NOMO-1 (cell line): ENCODE measurements around the gene ADSS1.
A peak's percentile ranks its signal among the peaks of the same experiment; 100 is the strongest.

ENCODE experiments used
- DNase-seq, 2 experiments: peaks; one replicate each; lab custom pipeline; 2025; ENCODE audit not compliant: unreplicated experiment in 2 of 2; lab: John Stamatoyannopoulos, UW

Gene ADSS1

DNA sequence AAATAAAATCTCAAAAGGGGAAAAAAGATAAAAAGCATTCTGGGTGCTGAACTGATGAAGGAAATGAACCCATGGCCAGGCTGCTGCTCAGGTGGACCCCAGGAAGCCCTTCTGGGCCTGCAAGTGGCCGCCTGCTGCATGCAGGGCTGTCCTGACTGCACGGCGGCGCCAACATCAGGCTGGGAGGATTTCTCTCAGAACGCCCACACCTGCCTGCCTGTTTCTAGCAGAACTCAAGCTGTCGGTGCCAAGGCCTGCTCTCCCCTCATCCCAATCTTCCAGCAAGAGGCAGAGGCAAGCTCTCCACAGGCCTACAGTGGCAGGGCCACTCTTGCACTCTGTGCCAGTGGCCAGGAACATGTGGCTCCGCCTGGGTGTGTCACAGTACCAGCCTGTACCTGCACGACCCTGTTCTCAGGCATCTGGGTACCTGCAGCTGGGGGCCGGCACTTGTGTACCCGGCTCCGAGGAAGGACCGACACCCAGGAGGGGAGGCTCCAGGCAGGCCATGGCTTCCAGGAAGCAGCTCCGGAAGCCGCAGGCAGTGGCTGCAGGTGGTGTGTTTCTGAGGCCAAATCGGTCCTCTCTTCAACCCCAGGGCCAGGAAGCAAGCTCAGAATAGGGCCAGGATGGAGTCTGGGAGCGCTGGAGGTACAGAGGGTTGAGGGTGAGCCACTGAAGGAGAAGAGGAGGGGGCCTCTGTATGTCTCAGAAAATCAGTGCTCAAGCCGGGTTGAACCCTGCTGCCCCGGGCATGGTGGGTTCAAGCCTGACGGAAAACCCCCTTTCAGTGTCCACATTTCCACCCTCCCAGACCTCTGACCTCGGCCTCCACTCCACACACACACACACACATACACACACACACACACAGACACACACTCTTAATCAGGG lies 37.2 kb upstream of the ADSS1 start:
- no peak for DNase-seq

DNA sequence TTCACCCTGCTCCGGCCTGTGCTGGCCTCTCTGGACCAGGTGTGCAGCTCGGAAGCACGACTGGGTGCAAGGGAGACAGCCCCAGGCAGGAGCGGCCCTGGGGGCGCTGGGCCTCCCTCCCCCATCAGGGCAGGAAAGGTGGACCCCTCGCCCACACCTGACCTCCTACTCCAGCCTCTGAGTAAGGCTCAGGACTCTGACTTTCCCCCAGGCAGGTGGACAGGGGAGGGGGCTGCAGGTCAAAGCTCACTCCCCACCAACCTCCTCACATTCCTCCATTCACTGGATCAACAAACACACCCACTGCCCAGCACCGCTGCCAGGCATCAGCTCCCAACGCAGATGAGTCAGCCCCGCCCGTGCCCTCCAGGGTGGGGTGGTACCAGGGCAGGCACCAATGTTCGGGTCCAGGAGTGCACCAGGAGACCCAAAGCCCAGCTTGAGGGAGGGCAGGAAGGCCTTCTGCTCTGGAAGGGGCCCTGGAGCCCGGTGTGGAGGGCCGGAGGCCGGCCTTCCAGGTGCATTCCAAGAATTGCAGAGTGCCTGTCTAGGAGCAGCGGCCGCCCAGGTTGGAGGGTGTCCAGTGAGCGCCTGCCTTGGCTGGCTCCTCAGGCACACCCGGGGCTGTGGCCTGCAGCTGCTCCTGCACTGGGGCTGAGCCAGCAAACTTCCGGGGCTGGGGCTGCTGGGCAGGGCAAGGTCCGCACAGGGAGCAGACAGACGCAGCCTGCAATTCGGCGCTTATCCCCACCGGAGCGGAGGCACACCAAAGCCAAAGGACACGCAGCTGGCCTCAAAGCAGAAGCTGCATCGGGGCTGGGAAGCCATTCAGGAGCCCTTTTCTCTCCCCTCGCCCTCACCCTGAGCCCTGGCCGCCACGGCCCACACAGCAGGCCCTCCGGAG lies 36.2 kb upstream of the ADSS1 start:
- no peak for DNase-seq

DNA sequence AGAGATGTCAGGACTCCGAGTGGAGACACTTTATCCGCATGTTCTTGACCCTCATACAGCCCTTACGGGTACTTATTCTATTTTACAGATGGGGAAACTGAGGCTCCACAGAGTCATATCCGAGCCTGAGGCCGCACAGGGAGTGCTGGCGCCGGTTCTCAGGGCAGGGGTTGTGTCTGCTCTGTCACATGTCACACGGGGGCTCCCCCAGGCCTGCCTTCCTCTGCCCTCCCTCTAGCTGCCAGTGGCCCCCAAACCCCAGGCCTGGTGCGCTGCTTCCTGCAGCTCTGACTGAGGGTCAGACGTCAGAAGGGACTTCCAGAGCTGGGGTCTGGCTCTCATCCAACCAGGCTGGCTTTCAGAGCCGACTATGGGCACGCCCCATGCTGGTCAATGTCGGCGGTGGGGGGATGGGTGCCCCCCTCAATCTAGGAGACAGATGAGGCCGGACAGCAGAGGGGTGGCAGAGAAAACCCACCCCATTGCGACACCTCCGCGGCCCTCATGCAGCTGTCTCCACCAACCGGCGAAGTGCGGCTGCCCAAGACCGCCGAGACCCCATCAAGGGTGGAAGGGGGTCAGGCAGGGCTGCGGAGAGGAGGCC lies 35.4 kb upstream of the ADSS1 start:
- no peak for DNase-seq

DNA sequence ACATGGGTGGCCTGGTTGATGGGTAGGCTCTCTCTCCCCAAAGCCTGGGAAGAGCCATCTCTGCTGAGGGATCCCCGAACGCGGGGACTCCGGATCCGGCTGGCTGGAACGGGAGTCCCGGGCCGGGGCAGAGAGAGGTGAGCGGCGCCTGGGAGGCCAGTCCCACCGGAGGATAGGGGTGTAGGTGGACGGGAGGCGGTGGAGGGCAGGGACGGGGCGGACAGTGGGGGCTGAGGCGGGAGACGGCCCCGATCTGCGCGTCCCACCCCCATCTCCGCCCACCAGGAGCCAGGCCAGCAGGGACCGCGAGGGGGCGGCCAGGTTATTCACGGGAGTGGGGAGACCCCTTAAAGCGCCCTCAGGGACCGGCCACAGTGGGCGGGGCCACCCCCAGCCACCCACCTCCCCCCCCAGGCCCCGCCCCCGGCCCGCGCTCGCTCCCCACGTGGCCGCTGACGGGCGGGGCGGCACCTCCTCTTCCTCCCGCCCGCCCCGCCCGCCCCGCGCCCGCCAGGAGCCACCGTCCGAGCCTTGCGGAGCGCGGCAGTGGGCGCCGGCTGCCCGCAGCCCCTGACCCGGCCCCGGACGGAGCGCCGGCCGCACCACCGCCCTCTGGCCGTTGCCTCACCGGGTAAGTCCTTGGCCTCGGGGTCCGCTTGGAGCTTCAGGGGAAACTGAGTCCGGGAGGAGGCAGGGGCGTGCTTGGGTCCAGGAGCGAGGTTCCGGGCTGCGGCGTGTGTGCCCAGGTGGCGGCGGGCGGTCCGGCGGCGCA lies 34.7 kb upstream of the ADSS1 start, which contains the start of gene INF2:
Gene INF2, plus strand, starts transcription at position 510 of the 772 bp plus-strand sequence. CDS start 11,748 bp downstream, outside the sequence.
- DNase-seq: peak; percentile 14 to 55

DNA sequence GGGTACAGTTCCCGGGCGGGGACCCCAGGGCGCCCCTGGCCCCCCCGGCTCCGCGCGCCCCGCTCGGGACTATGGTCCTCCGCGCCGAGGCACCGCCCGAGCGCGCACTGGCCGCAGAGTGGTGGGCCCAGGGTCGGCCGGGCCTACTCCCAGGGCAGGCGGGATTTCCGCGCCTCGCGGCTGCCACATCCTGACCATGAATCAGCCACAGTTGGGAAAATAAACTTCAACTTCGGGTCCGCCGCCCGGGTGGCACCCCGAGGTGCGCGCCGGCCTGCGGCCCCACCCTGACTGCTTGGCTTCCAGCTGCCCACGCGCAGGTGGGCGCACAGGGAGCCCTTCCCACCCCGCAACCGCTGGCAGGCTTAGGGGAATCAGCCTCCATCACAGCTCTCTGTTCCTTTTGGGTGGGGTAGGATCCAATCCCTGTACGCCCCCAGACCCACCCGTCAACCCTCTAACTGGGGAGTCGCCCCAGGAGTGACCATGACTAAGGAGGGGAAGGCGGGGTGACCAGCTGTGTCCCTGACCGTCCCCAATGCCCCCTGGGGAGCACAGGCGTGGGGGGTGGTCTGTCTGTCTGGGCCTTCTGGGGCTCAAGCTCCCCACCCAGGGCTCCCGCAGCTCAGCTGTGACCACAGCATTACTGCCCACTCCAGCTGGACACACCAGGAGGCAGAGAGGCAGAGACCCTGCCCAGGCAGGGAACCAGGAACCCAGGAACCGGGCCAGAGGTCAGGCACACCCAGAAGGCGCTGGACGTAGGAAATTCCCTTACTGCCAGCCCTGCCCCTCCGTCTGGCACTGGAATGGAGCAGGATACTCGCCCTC lies 33.9 kb upstream of the ADSS1 start:
- DNase-seq: no peak

DNA sequence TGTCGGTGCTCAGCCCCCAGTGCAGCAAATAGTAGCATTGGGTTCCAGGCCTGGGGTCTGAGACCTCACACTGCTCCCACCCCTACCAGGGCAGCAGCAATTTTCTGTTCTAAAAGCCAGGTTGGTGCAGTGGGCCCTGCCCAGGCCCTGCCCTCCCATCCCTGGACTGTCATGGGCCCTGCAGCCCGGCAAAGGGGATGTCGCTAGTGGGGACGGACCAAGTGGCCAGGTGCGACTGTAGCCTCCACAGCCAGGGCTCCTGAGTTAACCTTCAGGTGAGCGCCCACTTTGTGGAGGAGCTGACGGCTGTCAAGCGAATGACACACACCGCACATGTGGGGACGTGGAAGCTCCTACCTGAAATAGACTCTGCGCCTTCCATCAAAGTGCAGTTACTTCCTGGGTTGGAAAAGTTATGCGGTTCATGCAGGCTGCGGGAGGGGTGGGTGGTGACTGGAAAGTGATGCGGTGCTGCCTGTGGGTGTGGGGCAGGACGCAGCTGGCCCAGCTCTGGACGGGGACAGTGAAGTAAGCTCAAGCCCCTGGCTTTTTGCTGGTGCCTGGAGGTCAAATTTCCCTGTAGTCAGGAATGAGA lies 33.1 kb upstream of the ADSS1 start:
- no peak for DNase-seq

DNA sequence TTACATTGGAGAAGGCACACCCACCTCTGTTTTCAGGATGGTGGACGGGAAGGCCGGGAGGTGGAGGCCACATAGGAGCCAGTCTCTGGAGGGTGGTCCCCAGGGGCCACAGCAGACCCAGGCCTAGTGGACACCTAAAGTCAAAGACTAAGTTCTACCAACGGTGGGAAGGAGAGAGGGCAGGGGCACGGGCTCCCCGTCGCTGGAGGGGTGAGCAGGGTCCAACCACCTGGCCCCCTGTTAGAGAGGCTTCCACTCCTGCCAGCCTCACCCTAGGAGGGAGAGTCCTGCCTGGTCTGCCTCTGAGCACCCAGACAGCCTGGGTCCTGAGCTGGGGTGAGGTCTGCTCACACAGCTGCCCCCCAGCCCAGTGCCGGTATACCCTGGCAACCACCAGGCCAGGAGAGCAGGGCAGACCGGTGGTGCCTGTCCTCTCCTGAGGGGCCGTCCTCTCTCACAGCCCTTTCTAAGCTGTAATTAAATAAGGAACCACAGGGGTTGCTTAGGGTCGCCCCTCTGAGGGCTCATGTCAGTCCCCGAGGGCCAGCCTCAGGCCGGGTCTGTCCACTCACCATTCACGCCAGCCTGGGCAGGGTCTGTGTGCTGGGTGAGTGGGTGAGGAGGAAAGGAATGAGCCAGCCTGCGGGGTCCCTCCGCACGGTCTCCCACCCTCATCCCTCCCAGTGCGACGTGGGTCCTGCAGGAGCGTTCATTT lies 32.3 kb upstream of the ADSS1 start:
- no peak for DNase-seq

DNA sequence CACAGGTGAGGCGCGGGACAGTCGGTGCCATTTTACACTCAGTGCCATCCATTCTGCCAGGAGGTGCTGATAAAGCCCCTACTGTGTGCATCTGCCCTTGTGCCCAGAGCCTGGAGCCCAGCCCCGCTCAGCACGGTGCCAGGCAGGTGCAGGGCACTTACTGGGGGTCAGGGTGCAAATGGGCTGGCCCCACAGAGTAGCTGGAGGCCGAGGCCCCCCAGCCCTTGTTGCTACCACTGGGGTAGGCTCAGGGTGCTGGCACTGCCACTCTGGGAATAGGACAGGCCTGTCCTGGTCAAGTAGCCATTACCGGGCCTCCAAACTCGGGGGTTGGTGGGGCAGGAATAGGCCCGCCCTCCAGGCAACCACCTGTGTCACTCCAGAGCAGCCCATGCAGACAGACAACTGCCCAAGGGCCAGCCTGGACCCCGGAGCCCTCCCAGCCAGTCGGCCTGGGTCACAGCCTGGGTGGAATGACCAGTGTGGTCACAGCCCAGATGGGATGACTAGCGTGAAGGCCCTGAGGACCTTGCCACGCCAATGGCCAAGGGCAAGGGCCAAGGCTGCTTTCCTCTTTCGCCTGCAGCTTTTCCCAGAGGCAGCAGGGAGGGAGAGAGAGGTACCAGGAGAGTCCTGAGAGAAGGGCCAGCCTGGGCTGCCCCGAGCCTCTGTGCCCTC lies 31.6 kb upstream of the ADSS1 start:
- no peak for DNase-seq

DNA sequence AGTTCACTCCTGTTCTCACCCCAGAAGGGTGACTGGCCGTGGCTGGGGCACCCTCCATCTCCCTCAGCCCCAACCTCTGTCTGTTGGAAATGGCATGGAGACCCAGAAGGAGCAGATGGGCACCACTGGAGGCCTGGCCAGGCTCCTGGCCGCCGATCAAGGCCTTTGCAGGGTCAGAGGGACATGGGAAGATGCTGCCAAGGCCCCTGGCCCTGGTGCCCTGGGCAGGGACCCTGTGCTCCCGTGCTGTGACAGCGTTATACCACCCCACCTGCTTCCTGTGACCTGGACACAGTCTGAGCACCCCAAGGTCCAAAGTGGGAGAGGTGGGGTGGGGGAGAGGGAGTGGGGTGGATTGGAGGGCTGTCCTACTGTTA lies 31.1 kb upstream of the ADSS1 start:
- DNase-seq: no peak

DNA sequence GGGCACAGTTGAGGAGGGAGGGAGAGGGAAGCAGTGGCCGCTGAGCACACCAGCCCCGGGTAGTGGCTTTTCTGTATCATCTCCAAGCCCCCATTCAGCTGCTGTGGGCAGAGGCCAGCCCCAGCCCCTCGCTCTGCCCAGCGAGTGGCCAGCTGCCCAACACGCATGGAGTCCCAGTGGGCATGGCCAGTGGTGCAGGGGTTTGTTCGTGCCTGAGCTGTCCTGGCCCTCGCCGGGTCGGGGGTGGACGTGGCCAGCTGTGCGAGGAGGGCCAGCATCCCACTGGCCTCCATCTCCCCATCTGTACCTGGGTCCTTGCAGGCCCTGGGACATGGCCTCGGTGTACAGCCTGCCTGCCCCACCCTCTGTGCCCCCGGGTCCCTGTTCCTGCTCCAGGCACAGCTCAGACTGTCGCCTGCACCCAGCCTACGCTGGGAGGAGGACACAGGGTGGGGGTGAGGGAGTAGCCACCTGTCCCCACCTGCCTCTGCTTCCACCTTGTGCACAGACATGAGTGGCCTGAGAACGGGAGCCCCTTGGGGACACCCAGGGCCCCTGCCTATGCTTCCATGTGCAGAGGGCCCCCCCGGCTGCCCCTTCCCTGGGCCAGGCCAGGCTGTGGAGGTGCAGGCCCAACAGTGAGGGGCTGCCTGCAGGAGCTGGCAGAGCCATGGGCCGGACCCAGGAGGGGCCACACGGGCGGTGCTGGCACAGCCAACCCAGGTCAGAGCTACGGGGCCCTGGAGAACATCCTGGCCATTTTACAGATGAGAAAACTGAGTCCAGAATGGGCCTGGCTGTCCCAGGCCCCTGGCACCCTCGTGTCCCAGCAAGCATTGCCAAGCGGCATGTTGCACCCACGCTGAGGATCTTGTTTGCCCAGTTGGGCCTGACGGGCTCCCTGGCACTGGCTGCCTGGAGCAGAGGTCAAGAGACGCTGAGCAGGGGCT lies 30.3 kb upstream of the ADSS1 start:
- no peak for DNase-seq

DNA sequence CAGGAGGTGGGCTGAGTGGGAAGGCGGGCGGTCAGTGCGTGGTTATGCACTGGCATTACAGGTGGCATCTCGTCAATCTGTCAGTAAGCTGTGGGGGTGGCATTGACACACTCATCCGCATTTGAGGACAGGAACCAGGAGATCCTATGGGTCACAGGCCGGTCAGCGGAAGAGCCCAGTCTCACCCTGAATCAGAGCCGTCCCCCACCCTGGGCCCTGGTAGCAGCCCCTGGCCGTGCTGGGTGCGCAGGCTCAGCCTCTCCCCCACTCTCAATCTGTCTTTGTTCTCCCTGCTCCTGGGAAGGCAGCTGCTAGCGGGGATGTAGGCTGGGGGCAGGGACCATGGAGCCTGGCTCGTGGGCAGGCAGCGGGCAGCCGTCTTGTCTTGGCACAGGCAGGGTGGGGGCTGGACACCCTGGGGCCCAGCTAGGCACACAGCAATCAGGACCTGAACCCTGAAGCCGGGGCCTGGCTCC lies 29.5 kb upstream of the ADSS1 start:
- no peak for DNase-seq

DNA sequence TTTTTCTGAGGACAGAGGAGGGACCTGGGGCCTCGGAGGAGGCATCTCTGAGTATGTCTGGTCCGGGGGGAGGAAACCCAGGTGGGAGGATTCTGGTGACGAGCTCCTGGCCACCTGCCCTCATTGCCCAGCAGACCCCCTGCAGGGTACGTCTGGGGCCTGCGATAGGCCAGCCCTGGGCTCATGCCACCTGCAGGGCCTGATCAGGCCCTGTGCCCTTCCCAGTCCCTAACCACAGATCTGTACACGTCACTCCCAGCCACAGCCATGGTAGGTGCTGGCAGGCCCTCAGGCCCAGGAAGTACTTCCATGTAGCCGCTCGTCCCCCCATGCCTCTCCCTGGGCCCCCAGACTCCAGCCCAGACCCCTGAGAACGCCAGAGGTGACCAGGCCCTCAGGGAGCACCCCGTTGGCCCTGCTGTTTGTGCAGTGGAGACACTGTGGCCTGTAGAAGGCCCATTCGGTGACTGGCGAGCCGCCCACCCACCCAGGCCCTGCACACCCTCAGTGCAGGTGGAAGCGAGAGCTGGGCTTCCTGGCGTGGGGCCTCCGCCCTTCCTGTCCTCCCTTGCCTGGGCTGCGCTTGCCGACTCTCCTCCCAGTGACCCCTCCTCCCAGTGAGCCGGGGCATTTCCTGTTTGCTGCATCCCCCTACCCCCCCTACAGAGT lies 28.9 kb upstream of the ADSS1 start:
- DNase-seq: no peak

DNA sequence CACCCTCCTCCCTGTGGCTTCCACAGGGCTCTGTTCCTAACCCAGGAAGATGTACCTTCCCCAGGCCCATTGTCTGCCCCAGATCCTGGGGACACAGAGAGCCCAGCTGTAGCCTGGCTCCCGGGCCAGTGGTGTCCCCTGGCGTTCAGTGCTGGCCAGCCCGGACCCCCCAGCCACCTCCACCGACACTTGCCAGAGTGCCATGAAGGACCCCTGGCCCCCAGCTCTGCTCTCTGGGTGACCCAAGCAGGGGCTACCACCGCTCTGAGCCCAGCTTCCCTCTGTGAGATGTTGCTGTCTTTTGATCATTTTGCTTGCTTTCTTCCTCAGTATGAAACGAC lies 28.4 kb upstream of the ADSS1 start:
- no peak for DNase-seq

DNA sequence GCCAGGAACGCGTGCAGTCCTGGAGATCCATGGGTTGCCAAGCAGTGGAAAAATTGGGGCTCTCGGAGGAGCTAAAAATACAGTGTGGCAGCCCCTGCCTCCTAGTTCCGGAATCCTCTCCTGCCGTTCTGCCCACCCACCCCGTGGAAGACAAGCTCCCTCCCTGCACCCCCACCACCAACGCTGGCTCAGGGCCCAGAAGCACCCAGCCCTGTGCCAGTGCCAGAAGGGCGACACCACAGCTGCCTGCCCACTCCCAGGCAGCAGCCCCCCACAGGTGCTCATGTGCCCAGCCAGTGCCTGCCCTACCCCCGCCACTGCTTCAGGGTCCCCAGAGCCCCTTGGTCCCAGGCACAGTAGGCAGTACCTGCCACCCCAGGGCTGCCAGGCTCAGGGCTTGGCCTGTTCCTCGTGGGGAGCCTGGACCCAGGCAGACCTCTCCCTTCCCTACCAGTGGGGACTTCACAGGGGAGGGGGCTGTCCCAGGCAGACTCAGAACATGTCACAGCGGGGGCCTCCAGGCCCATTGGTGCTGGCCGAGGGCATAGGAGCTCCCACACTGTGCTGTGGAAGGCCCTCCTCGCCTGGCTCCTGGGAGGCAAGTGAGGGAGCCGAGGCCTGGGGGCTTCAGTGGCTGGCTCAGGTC lies 27.2 kb upstream of the ADSS1 start:
- no peak for DNase-seq

DNA sequence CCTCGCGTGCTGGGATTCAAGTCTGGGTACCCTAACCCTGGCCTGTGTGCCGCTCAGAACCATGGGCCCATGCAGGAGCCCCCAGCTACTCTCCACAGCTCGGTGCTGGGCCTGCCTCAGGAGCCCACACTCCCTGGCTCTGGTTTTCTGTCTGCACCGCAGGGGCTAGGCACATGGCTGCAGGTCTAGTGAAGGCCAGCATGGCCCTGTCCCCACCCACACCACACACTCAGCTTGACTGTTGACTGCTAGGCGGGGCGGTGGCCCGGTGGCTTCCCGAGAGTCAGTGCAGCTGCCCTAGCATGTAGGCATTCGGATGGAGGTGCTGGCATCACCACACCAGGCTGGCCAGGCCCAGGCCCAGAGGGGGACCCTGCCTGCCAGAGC lies 26.7 kb upstream of the ADSS1 start:
- no peak for DNase-seq
